Esophagus (tissue), 2 donors: ENCODE measurements around the gene PLEKHF1. TPM values are rescaled to one million over a fixed set of nuclear protein-coding genes. Genes with fewer than 3 reads are reported as not detected.

Experiments used
- H3K27ac ChIP-seq, 2 donors: one replicate each; pipeline ENCODE4 v1.5.1; 2013; ENCODE audit warnings: low read depth in 2 of 2, mild to moderate bottlenecking in 2 of 2, inconsistent platforms in 1 of 2, low read length in 1 of 2, moderate library complexity in 1 of 2
- H3K27me3 ChIP-seq, 2 donors: one replicate each; pipeline ENCODE4 v1.6.1; 2013; ENCODE audit warnings: low read length in 2 of 2, control low read depth in 1 of 2, mild to moderate bottlenecking in 1 of 2; ENCODE audit not compliant: insufficient read depth in 2 of 2, control insufficient read depth in 1 of 2
- H3K36me3 ChIP-seq, 2 donors: one replicate each; pipeline ENCODE4 v1.6.1; 2013; ENCODE audit warnings: low read length in 1 of 2; ENCODE audit not compliant: control insufficient read depth in 2 of 2, insufficient read depth in 2 of 2
- H3K4me1 ChIP-seq, 2 donors: one replicate each; pipeline ENCODE4 v1.6.1; 2013; ENCODE audit warnings: low read length in 1 of 2; ENCODE audit not compliant: control insufficient read depth in 2 of 2, insufficient read depth in 2 of 2
- H3K4me3 ChIP-seq, 2 donors: one replicate each; pipeline ENCODE4 v1.5.1; 2013; ENCODE audit warnings: low read length in 2 of 2, mild to moderate bottlenecking in 2 of 2, low read depth in 1 of 2, moderate library complexity in 1 of 2
- H3K9me3 ChIP-seq, 2 donors: one replicate each; pipeline ENCODE4 v1.6.1; 2013; ENCODE audit warnings: mild to moderate bottlenecking in 2 of 2, low read depth in 1 of 2, low read length in 1 of 2, moderate library complexity in 1 of 2; ENCODE audit not compliant: control insufficient read depth in 2 of 2, insufficient read depth in 1 of 2
- WGBS, 2 donors: extraction: QIAGEN DNeasy Blood & Tissue Kit; methylation state at CpG; one replicate each; pipeline ENCODE4 v1.1.7; 2013; 5-methylcytosine and 5-hydroxymethylcytosine counted together
- polyA plus RNA-seq, 2 donors: library from polyadenylated mRNA; stranded (reverse); fragments of 200-250 nt; gene quantifications; one replicate each; pipeline ENCODE4 v1.2.3, GENCODE V29; 2013
- donor health status: healthy with polysubstance abuse.
- donor health status: Bipolar disorder and iron deficiency.

Gene PLEKHF1
- polyA plus RNA-seq, 2 donors = 15.1 to 33.6 TPM

DNA sequence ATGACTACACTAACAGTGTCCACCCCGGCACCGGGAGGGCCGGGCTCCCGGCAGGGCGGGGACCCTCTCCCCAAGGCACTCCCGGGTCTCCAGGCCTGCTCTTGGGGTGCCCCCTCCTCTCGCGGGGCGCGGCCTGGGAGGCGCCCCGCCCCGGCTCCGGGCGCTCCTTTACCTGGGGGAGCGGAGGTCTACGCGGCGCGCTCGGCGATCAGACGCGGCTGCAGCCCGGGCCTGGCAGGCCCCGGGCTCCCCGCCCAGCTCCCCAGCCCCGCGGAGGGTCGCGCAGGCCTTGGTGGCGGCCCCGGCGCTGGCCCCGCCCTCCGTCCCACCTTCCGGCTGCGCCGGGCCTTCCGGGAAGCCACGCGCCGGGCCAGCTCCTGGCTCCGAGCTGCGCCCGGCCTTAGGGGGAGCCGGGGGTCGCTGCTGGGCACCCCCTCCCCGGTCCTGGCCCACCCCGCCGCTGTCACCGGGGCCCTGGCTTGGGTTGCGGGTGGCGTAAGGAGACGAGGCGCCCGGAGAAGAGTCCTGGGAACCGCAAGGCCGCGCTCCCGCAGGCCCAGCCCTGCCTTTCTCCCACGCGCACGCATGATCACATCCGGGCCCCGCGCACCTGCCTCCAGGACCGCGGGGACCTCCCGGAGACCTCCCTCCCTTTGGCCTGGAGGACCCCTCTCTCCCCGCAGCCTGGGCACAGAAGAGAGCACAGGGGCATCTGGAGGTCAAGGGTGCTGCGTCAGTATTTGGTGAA is 49.9 kb downstream of the PLEKHF1 start, which contains the start of gene C19orf12:
TSS of gene C19orf12 (minus strand) at position 309 of the 748 bp plus-strand sequence. CDS start 6,848 bp downstream, outside the sequence.
- WGBS, 2 donors = 0% methylated on average over 55 to 72 of the region's 72 CpGs

GRCh38 chr19:29715701-29716581 is 50.7 kb downstream of the PLEKHF1 start:
- Histone ChIP-seq H3K27me3 (no peaks in the 10 kb centered on the region), H3K9me3 (no peaks in the 10 kb centered on the region), H3K4me3 (peak overlapping the region; percentile 79 to 82), H3K36me3 (no peaks in the 10 kb centered on the region), H3K27ac (peak overlapping the region; percentile 96 to 97), H3K4me1 (peaks cover 0 to 5% of the 10 kb centered on the region in 2 donors)
- WGBS, 2 donors = 19 to 26% methylated on average over 13 of the region's 13 CpGs

More for the DNA sequence above, 49.9 kb downstream of the PLEKHF1 start, which contains the start of gene C19orf12:
- H3K4me1 ChIP-seq = peaks cover 0 to 5% of the 10 kb centered on the region in 2 donors
- peak within 1 kb of the TSS; percentile 96 to 97 for H3K27ac ChIP-seq
- no peaks in the 10 kb centered on the region for H3K9me3 ChIP-seq
- H3K36me3 ChIP-seq = peaks cover 0 to 2% of the 10 kb centered on the region in 2 donors
- no peaks in the 10 kb centered on the region for H3K27me3 ChIP-seq
- peak within 1 kb of the TSS; percentile 79 to 82 for H3K4me3 ChIP-seq

DNA sequence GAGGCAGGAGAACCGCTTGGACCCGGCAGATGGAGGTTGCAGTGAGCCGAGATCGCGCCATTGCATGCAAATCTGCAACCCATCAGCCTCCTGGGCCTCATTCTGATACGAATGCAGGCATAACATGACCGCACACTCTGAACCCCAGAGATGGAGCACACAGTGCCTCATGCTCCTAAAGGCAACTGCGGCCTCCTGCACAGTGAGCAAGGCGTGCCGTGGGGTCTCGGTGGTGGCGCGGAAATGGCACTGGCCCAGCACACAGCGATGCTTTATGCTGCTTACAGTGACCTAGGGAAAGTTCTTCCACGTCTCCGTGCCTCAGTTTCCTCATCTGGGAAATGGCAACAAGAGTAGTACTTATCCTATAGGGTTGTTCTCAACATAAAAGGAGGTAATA is 51.8 kb downstream of the PLEKHF1 start:
- H3K4me1 ChIP-seq = peaks cover 0 to 5% of the 10 kb centered on the region in 2 donors
- no peak overlapping the region for H3K27ac ChIP-seq
- no peaks in the 10 kb centered on the region for H3K27me3 ChIP-seq
- no peaks in the 10 kb centered on the region for H3K9me3 ChIP-seq
- 83% methylated on average over 16 of the region's 16 CpGs for WGBS, 2 donors
- H3K36me3 ChIP-seq = no peaks in the 10 kb centered on the region
- H3K4me3 ChIP-seq = no peak overlapping the region

DNA sequence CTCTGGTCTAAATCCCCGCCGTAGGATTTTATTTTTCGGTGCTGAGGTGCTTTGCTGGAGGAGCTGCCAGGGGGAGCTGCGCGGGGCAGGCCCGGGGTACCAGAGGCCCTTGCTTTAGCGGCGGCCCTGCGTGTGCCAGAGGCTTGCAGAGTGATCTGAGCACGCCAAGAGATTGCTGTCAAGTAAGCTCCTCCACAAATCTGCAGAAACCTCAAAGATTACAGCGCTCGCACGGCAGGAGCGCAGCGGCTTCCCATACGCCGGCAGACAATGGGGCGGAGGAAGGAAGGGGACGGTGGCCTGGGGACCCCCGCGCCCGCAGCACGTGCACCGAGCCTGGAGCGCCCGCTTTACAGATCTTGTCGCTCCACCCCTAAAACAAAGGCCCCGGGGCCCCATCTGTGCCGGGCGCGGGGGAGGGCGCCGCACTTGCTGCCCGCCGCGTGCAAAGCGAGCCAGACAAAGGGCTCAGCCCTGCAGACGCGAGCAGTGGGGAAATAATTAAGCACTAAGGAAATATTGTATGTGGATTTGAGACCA is 58.9 kb downstream of the PLEKHF1 start:
- H3K9me3 ChIP-seq = no peaks in the 10 kb centered on the region
- H3K4me1 ChIP-seq = peaks cover 0 to 5% of the 10 kb centered on the region in 2 donors
- H3K27ac ChIP-seq = no peak overlapping the region
- H3K36me3 ChIP-seq = no peaks in the 10 kb centered on the region
- peak overlapping the region in 1 of 2 donors; percentile 20 for H3K4me3 ChIP-seq
- 1 to 2% methylated on average over 39 of the region's 39 CpGs for WGBS, 2 donors
- no peaks in the 10 kb centered on the region for H3K27me3 ChIP-seq

GRCh38 chr19:29724746-29725145 is 59.5 kb downstream of the PLEKHF1 start:
- Histone ChIP-seq H3K4me1 (peaks cover 0 to 5% of the 10 kb centered on the region in 2 donors), H3K4me3 (peak overlapping the region in 1 of 2 donors; percentile 20), H3K9me3 (no peaks in the 10 kb centered on the region), H3K27me3 (no peaks in the 10 kb centered on the region), H3K27ac (no peak overlapping the region), H3K36me3 (no peaks in the 10 kb centered on the region)
- 47 to 48% methylated on average over 14 of the region's 14 CpGs for WGBS, 2 donors

Other genes starting within 250 kb of the PLEKHF1 start
- gene VSTM2B, start 139.5 kb upstream of the PLEKHF1 start, polyA plus RNA-seq = not detected
- 10 to 100 TPM; 36.6 to 72.4 TPM for gene POP4, start 59.2 kb upstream of the PLEKHF1 start, polyA plus RNA-seq
- 1 to 10 TPM; 8.2 to 8.4 TPM for gene C19orf12, start 49.8 kb downstream of the PLEKHF1 start, polyA plus RNA-seq
- 1 to 10 TPM; 4.9 to 5.2 TPM for gene CCNE1, start 146.5 kb downstream of the PLEKHF1 start, polyA plus RNA-seq